ENCODE data around the gene DPRX.

DPRX gene

GRCh38 chr19:53670345-53670744 lies 38.5 kb downstream of the DPRX start:
- Histone ChIP-seq H3K4me1 (ENCODE audit: control insufficient read depth, insufficient read depth, low read length) (no peaks in the 10 kb centered on the region), H3K9me3 (ENCODE audit: control insufficient read depth, low read length) (no peaks in the 10 kb centered on the region), H3K27me3 (ENCODE audit: control insufficient read depth, insufficient read depth, low read length) (no peaks in the 10 kb centered on the region), H3K4me3 (ENCODE audit: low read length) (no peak overlapping the region), H3K9ac (ENCODE audit: low read length) (no peak overlapping the region), H3K36me3 (ENCODE audit: control insufficient read depth, insufficient read depth, low read length) (no peaks in the 10 kb centered on the region)

DNA sequence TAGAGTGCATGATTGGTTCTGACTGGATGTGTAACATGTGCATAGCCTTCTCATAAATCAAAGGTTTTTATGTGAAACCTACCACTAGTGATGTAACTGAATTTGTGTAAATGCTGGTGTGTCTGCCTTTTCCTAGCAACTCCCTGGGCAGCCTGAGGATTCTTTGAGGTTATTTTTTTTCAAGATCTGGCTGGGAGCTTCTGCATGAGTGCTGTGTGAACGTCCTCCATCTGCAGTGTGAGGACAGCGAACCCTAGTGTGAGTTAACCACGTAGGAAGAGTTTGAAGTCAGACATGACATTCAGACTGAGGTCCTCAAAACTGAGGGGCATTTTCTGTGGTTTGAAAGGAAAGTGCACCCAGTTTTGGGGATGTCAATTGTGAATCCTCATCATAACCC lies 39.9 kb downstream of the DPRX start:
- Histone ChIP-seq H3K27me3 (ENCODE audit: control insufficient read depth, insufficient read depth, low read length) (no peaks in the 10 kb centered on the region), H3K4me3 (ENCODE audit: low read length) (no peak overlapping the region), H3K36me3 (ENCODE audit: control insufficient read depth, insufficient read depth, low read length) (no peaks in the 10 kb centered on the region), H3K9ac (ENCODE audit: low read length) (no peak overlapping the region), H3K9me3 (ENCODE audit: control insufficient read depth, low read length) (no peaks in the 10 kb centered on the region), H3K4me1 (ENCODE audit: control insufficient read depth, insufficient read depth, low read length) (no peaks in the 10 kb centered on the region)

All from mucosa of stomach (tissue), 1 donor.